Ovary (tissue), 9 donors: Measurements from ENCODE around the gene GLCCI1. TPM values are rescaled to one million over a fixed set of nuclear protein-coding genes. Genes with fewer than 3 reads are reported as not detected.

Experiments used
- DNase-seq, 5 donors: peaks; one replicate each; pipeline ENCODE4 v3.0.0-alpha.2; 2019 to 2020
- H3K27ac ChIP-seq, 2 donors: fragments of 200-600 bp; one replicate each; pipeline versions ENCODE4 v1.5.1 to v1.8.0; 2019 to 2022
- H3K27me3 ChIP-seq: fragments of 200-600 bp; one replicate; pipeline ENCODE4 v1.8.0; 2022
- H3K36me3 ChIP-seq: fragments of 200-600 bp; sonication (generic); one replicate; pipeline ENCODE4 v1.5.1; 2019
- H3K4me1 ChIP-seq: one replicate; pipeline ENCODE4 v1.8.1; 2013; ENCODE audit warnings: mild to moderate bottlenecking, moderate library complexity; ENCODE audit not compliant: insufficient read depth
- H3K4me3 ChIP-seq: fragments of 200-600 bp; sonication (generic); one replicate; pipeline ENCODE4 v1.5.1; 2017
- H3K9me3 ChIP-seq, 2 donors: fragments of 200-600 bp in 1 of 2; sonication (generic) in 1 of 2; one replicate each; pipeline versions ENCODE4 v1.5.1 to v1.8.1; 2013 to 2019; ENCODE audit warnings: mild to moderate bottlenecking in 1 of 2, moderate library complexity in 1 of 2
- CTCF ChIP-seq, 3 donors: fragments of 450-650 bp in 2 of 3; fragments of 200-600 bp in 1 of 3; IDR thresholded peaks; one replicate each; pipeline versions ENCODE4 v1.5.1 to v1.8.0; 2016 to 2022; ENCODE audit warnings: antibody characterized with exemption in 3 of 3, mild to moderate bottlenecking in 1 of 3
- EP300 ChIP-seq: sonication (generic); formaldehyde crosslinking; IDR thresholded peaks from one replicate; pipeline ENCODE4 v1.6.1; 2017; ENCODE audit warnings: antibody characterized with exemption
- POLR2A ChIP-seq: fragments of 450-650 bp; IDR thresholded peaks from one replicate; pipeline ENCODE4 v1.6.1; 2017; ENCODE audit warnings: antibody characterized with exemption, mild to moderate bottlenecking, moderate library complexity
- WGBS, 3 donors: extraction: QIAGEN DNeasy Blood & Tissue Kit in 1 of 3; methylation state at CpG; one replicate each; pipeline versions ENCODE4 v1.1.5 to v1.1.7; 2013 to 2017; 5-methylcytosine and 5-hydroxymethylcytosine counted together
- intact Hi-C, 4 donors: fragments of 100-400 bp; cut with DNase I; formaldehyde crosslinking; loops; one replicate each; pipeline versions ENCODE4 v1.11.0 to v1.15.1; 2022 to 2023
- polyA plus RNA-seq, 2 donors: library from polyadenylated mRNA; stranded (reverse); fragments of 200-250 nt in 1 of 2; fragments of 350-450 nt in 1 of 2; fragmentation: Illumina TruSeq in 1 of 2; extraction: RNeasy Lipid Tissue Mini Kit (QIAGEN cat#74804) in 1 of 2; gene quantifications; one replicate each; pipeline ENCODE4 v1.2.3, GENCODE V29; 2013 to 2014
- total RNA-seq, 7 donors: library from RNA; depleted of rRNA in 2 of 7; stranded (reverse); fragments of >200 nt in 2 of 7; fragmentation: NEBNext Ultra II Directional in 3 of 7; extraction: Animal tissue kit (Norgen Biotek cat#: 25700) in 3 of 7; gene quantifications; one replicate each; pipeline versions ENCODE4 v1.1.0 to v1.2.4, GENCODE V29; 2016 to 2023
- donor health status: DM: no; HTN: no; CAD: no; lungs with moderate emphysema.
- donor health status: DM: no; HTN: no; CAD: no.
- donor health status: Bipolar disorder and iron deficiency.
- donor health status: DM: yes; HTN: yes; CAD: no.
- donor health status: DM: no; HTN: no; CAD: no.
- donor health status: DM: yes; HTN: yes; CAD: no.

GLCCI1 gene
- total and polyA plus RNA-seq, 9 donors: 6.2 to 12.7 (median 9.9) TPM

- H3K27ac ChIP-seq: no peak overlapping the region
- no peak for DNase-seq
- no peaks in the 10 kb centered on the region for H3K4me1 ChIP-seq
- H3K36me3 ChIP-seq: no peaks in the 10 kb centered on the region
- H3K4me3 ChIP-seq: no peak overlapping the region
- H3K27me3 ChIP-seq: no peaks in the 10 kb centered on the region
- WGBS, 3 donors: 85 to 94% (median 94%) methylated on average over 4 of the region's 4 CpGs
- intact Hi-C loops: no loop called here
- TF ChIP-seq CTCF (IDR thresholded peaks at IDR 0.05): no peak
- TF ChIP-seq EP300: no peak
- no peak for TF ChIP-seq POLR2A
- no peaks in the 10 kb centered on the region for H3K9me3 ChIP-seq
These were observed 145.6 kb downstream of the GLCCI1 start for GRCh38 chr7:8114175-8114574.

- H3K9me3 ChIP-seq: no peaks in the 10 kb centered on the region
- WGBS, 3 donors: 86 to 88% (median 86%) methylated on average over 3 of the region's 3 CpGs
- no peak overlapping the region for H3K4me3 ChIP-seq
- H3K36me3 ChIP-seq: no peaks in the 10 kb centered on the region
- no peak for DNase-seq
- intact Hi-C loops: loop anchor here in 1 of 4 donors (5.0 kb wide), 1 partner anchor 1608 kb away; no protein-coding TSS in a partner anchor
- no peak overlapping the region for H3K27ac ChIP-seq
- no peak for TF ChIP-seq EP300
- TF ChIP-seq CTCF (IDR thresholded peaks at IDR 0.05): no peak
- no peak for TF ChIP-seq POLR2A
- no peaks in the 10 kb centered on the region for H3K4me1 ChIP-seq
- H3K27me3 ChIP-seq: no peaks in the 10 kb centered on the region
These were observed 147.2 kb downstream of the GLCCI1 start for GRCh38 chr7:8115547-8116402.

- Histone ChIP-seq H3K36me3 (no peaks in the 10 kb centered on the region), H3K27me3 (no peaks in the 10 kb centered on the region), H3K4me1 (no peaks in the 10 kb centered on the region), H3K4me3 (no peak overlapping the region), H3K9me3 (no peaks in the 10 kb centered on the region), H3K27ac (no peak overlapping the region)
- no peak for TF ChIP-seq CTCF (IDR thresholded peaks at IDR 0.05)
- TF ChIP-seq EP300: no peak
- no peak for TF ChIP-seq POLR2A
- WGBS, 3 donors: 80 to 86% (median 85%) methylated on average over 2 of the region's 2 CpGs
- intact Hi-C loops: loop anchor here in 1 of 4 donors (5.0 kb wide), 1 partner anchor 1610 kb away; no protein-coding TSS in a partner anchor
- DNase-seq: no peak
These were observed 148.6 kb downstream of the GLCCI1 start for GRCh38 chr7:8117195-8117594.

GRCh38 chr7:8119262-8119661 lies 150.7 kb downstream of the GLCCI1 start:
- Histone ChIP-seq H3K27ac (no peak overlapping the region), H3K4me1 (no peaks in the 10 kb centered on the region), H3K4me3 (no peak overlapping the region), H3K36me3 (no peaks in the 10 kb centered on the region), H3K9me3 (no peaks in the 10 kb centered on the region), H3K27me3 (no peaks in the 10 kb centered on the region)
- 83 to 90% (median 87%) methylated on average over 8 of the region's 8 CpGs for WGBS, 3 donors
- intact Hi-C loops: loop anchor here in 1 of 4 donors (5.0 kb wide), 1 partner anchor 1612 kb away; no protein-coding TSS in a partner anchor
- TF ChIP-seq EP300 (no peak), POLR2A (no peak), CTCF (IDR thresholded peaks at IDR 0.05) (no peak)
- no peak for DNase-seq
